Measurements from ENCODE around the gene EGR4.

Gene EGR4

GRCh38 chr2:73293534-73294171 is at the start of gene EGR4:
Gene EGR4, minus strand, starts transcription at chr2:73293548. Its CDS starts 231 bp downstream, at chr2:73293317.
- no peak for FAIRE-seq

- no peak for FAIRE-seq
These were observed 47.7 kb upstream of the EGR4 start for GRCh38 chr2:73341039-73341438.

GRCh38 chr2:73339201-73339600 is 45.9 kb upstream of the EGR4 start:
- no peak for FAIRE-seq

GRCh38 chr2:73337828-73338227 is 44.5 kb upstream of the EGR4 start:
- FAIRE-seq, result no peak

- FAIRE-seq, result no peak
These were observed 41.3 kb upstream of the EGR4 start for GRCh38 chr2:73334620-73335019.

GRCh38 chr2:73334045-73334444 is 40.7 kb upstream of the EGR4 start:
- no peak for FAIRE-seq

- FAIRE-seq, result no peak
These were observed 40.2 kb upstream of the EGR4 start for GRCh38 chr2:73333564-73333963.

- FAIRE-seq, result no peak
These were observed 30.9 kb upstream of the EGR4 start for GRCh38 chr2:73324126-73324725.

- FAIRE-seq, result no peak
These were observed 30.2 kb upstream of the EGR4 start for GRCh38 chr2:73323551-73323950.

- FAIRE-seq, result no peak
These were observed 21.1 kb upstream of the EGR4 start for GRCh38 chr2:73314441-73314840.

GRCh38 chr2:73307720-73308119 is 14.4 kb upstream of the EGR4 start:
- FAIRE-seq, result no peak

GRCh38 chr2:73301636-73302035 is 8.3 kb upstream of the EGR4 start:
- no peak for FAIRE-seq

- FAIRE-seq, result no peak
These were observed 7.6 kb upstream of the EGR4 start for GRCh38 chr2:73300926-73301325.

GRCh38 chr2:73297586-73297985 is 4.2 kb upstream of the EGR4 start:
- FAIRE-seq, result no peak

GRCh38 chr2:73297151-73297559 is 3.8 kb upstream of the EGR4 start:
- FAIRE-seq, result no peak

- no peak for FAIRE-seq
These were observed 2.5 kb upstream of the EGR4 start for GRCh38 chr2:73295751-73296400.

GRCh38 chr2:73294239-73294638 is 891 bp upstream of the EGR4 start:
- no peak for FAIRE-seq

- FAIRE-seq, result no peak
These were observed 328 bp downstream of the EGR4 start for GRCh38 chr2:73292906-73293533.

- FAIRE-seq, result no peak
These were observed 937 bp downstream of the EGR4 start for GRCh38 chr2:73292316-73292905.

- FAIRE-seq, result no peak
These were observed 1.7 kb downstream of the EGR4 start for GRCh38 chr2:73291461-73292315.

- no peak for FAIRE-seq
These were observed 2.3 kb downstream of the EGR4 start for GRCh38 chr2:73291093-73291460.

GRCh38 chr2:73290049-73290839 is 3.1 kb downstream of the EGR4 start:
- no peak for FAIRE-seq
